ENCODE data around the gene MAP4K5.
"Not testable (repeated sequence)": the region's sequence is repeated elsewhere in the genome, so short reads cannot be mapped to it uniquely, and the experiment has no call there.

Gene MAP4K5

DNA sequence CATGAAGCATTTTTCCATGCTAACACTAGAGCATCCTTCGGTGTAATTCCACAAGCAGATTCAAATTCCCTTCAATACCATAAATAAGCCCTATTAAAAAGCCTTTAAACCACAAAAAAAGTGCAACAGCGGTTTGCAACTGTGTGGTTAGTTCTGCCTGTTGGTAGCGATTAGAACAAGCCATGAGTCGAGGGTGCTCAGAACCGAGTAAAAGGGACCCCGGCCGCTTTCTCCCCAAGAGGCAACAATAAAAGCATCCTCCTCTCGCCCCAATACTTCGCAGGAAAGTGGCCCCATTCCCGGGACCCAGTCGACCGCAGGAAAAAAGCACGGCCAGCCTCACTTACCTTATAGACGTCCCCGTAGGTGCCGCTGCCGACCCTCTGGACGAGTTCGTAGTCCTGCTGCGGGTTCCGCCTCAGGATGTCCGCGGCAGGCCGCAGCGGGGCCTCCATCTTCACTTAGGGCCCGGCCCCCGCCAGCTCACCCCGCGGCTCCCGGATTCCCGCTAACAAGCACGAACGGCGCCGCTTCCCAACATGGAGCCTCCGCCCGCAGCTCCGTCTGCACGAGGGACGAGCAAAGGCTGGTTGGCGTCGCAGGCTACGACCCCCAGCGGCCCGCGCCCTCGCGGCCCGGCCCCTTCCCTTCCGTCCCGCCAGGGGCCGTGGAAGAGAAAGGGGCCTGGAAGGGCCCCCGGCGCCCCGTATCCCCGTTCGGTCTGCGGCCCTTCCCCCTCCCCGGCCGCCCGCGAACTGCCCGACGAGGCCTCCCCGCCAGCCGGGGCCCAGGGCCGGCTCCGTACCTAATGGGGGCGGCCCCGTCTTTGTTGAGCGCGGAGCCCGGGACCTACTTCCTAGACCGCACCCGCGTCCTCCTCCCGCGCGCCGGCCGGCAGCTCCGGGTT lies 521 bp downstream of the MAP4K5 start:
- DNase-seq, result peak; percentile 30

DNA sequence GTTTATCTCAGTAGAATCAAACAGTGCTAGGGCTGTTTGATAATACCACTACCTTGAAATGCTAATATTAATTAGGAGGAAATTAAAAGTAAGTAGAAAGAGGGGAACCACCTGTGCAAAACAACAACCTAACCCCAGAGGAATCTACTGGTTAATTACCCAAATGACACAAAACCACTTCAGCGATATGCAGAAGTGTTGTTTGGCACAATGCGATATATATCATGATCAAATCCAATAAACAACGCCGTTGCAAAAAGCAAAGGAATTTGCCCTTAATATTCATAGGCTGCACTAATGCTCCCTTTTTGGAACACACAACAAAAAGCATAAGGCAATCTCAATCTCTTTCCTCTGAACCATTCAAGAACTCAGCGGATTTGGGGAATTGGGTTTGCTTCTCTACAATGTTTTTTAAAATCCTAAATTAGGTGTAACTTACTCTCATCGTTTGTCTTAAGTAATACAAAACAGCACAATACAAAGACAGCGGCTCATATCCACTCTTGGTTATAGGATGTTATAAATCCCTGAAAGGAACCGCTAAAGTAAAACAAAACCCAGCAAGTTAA lies 1.5 kb downstream of the MAP4K5 start:
- no peak for DNase-seq

DNA sequence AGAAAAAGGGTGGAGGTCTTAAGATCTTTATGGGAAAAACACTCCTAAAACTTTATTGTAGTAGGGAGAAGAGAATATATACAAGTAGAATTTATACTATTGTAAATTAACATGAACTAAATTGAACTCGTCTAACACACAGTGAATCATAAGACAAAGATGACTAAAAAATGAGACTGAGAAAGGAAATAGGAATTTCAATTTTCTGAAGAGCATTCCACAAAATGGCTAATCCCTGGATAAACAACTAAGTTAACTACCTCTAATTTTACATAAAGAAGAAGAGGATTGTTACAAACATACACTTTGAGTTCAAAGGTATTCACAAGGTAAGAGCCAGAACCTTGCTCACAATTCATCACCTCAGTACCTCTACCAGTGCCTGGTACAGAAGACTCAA lies 2.0 kb downstream of the MAP4K5 start:
- peak; percentile 63 for DNase-seq

DNA sequence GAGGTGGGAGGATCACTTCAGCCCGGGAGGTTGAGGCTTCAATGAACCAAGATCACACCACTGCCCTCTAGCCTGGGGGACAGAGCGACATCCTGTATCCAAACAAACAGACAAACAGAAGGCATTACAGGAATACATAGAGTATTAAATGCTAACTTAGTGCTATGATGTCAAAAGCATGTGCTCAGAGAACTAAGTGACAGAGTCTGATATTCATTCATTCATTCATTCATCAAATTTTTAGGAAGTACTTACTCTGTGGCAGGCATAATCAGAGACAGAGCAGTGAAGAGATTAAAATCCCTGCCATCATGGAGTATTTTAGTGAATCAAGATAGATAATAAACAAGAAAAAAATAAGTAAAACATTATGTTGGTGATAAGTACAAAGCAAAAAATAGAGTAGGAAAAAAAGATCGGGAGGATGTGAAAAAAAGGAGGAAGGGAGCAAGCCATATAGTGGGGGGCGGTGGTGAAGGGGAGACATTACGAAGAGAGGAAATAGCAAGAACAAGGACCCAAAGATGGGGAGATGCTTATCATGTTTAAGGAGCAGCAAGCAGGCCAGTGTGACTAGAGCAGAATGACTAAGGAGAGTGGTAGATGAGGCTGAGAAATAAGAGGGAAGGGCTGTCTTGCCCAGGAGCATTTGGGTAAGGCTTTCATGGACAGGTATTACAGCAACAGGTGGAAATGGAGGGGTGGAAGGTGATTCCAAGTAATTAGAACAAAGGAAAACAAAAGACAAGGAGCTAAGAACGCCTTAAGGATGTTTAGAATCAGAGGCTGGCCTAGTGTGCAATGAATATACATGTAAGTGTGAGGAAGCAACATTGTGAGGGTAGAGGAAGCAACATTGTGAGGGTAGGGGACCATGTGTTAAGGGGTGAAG lies 2.8 kb downstream of the MAP4K5 start:
- no peak for DNase-seq

DNA sequence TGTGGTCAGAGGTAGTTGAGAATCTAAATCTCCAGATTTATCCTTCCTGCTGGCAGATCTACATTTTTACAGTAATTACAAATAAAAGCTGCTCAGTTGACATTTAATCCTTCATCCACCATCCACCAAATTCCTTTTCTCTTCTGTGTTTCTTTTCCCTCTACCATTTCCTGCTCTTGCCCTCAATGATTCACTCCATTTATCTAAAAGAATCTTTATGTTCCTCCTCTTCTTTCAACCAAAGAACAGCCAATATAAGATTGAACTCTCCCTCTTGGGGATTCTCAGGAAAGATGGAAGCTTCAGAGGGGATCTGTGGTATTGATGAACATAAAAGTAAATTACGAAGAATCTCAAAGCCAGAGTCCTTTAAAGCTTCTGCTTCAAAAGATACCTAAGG lies 4.4 kb downstream of the MAP4K5 start:
- DNase-seq, result peak; percentile 30

DNA sequence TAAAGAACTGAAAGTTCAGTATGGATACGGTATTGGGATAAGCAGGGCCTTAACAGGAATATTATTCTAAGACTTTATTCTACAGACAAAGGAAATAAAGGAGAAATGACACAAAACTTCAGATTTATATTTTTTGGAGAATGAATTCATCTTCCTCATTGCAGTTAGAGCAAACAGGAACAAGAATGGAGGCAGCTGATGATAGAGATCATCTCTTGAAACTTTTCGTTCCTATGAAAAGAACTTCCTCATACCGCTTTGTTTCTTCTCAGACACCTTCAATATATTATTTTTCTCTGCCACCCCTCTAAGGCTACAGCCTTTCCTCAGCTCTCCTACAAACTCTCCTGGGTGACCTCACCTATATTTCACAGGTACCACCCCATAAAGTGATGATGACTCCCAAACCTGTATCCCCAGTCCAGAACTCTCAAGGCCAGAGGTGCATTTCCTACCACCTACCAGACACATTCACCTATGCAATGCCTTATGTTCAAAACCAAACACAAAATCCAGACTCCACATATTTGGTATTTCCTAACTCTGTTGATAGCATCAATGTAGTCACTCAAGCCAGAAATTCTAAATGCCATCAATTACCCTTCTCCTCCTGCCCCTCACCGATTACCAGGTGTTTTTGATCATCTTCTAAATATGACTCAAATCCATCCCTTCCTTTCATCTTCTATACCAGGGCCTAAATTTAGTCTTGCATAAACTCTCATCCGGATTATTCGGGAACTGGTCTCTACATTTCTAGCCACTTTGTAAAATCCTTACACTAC lies 7.4 kb downstream of the MAP4K5 start:
- DNase-seq, result no peak

DNA sequence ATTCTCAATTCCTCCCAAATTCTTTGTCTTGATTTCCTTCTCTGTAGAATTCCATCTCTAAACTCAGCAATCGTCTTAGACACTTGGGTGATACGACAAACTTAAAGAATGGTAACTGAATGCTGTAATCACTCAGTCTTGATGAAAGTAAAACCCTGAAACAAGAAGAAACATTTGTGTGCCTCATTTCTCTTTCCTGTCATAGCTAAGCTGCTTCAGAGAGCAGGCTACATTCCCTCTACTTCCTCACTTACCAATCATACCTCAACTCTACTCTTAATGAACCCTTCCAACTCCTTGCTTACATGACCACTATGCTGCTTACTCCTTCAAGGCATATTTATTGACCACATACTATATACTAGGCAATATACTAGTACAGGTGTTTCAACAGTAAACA lies 8.3 kb downstream of the MAP4K5 start:
- no peak for DNase-seq

DNA sequence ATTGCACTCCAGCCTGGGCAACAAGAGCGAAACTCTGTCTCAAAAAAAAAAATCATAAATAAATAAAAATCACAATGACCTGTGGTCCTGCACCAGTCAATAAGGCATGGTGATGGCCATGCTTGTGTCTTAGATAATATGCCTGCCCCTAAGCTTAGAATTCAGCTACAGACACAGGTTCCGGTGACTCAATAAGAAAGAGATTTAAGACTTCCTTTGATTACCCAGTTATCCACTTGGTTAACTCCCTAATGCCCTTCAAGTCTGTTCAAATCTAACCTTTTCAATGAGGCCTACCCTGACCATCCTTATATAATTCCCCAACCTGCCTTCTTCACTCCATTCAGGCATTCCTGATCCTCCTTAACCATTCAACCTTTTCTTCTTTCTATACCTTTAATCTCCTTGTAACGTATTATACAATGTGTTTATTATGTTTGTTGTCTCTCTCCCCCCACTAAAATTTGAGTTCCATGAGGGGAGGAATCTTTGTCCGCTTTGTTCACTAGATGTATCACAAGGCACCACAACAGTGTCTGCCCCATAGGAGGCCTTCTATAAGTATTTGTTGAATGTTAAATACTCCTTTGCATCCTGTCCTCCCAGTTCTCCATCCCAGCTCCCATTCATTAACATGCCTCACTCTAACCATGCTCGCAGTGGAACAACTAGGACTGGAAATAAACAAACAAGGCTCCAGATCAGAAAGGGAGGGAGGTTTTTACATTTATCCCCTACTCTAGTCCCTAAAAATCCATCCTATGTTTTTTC lies 8.9 kb downstream of the MAP4K5 start:
- no peak for DNase-seq

DNA sequence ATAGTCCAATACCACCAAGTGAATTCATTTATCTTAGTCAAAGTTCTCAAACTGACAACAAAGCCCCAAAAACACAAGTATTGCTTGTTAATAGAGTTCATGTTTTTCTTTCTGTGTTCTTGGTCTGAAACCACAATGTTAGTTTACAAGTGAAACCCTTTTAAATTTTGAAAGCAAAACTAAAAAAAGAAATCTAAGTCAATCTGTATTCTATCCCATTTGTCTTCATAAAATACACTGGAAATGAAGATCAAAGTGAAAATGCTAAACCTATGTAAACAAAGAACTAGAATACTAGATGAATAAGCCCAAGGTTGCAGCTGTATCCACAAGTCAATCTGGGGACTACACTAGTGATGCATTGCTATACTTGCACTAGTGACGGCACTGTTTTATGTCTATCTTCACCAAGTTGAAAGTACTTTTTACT lies 10.4 kb downstream of the MAP4K5 start:
- no peak for DNase-seq

DNA sequence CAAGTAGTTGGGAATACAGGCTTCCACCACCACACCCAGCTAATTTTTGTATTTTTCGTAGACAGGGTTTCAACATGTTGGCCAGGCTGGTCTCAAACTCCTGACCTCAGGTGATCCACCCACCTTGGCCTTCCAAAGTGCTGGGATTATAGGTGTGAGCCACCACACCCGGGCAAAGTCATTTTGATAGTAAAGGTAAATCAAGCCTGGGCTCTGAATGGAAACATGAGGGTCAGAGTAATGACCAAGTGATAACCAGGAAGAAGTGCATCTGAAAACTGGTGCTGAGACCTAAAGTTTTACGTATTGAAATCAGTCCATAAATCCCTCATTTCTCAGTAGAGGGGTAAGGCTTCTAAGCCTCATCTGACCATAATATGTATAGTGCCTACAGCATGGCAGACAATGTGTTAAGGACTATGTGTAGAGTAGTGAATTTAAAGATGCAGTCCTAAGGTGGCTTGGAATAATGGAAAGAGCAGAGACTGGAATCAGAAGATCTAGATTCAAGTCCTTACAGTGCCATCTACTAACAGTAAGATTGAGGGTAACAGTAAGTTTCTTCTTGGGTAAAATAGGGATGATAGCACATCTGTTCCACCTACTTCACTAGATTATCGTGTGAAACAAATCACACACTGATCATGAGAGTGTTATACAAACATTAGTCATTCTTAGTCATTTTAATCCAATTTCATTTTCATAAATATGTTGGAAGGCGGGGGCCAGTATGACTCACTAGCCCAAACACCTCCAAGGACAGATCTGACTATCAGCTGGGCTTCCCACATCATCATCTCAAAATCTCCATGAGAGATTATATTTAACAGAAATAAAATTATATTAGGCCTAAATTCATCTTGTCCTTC lies 11.2 kb downstream of the MAP4K5 start:
- DNase-seq, result peak; percentile 29

DNA sequence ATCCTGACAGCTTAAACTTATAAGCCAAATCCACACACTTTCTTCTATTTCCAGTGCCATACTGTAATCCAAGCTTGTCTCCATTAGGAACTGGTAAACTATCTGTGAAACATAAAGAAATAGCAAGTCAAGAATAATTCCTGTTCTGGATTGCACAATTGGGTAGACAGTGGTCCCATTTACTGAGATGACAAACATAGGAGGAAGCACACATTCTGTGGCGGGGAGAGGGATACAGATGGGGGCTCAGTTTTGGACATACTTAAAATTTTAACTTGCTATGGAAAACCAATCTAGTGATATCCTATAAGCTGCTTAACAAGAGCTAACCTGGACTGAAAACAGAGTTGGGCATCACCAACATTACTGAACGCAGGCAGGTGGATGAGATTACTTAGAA lies 16.3 kb downstream of the MAP4K5 start:
- DNase-seq, result no peak

DNA sequence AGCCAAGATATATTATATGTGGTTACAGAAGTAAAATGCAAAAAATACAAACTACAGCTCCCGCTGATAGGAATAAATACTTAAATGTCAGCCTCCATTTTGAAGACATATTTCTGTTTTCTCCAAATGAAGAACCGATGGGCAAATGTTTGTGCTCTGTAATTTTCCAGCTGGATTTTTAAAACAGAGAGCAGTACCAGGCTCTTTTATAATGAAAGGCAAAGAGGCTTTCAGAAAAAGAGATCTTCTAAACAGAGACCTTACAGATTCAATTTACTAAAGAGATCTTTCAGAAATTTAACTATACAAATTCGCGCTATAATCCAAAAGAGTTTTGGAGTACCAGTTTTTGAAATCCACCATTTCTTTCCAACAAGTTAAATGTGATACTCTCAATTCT lies 19.9 kb downstream of the MAP4K5 start:
- DNase-seq, result no peak

DNA sequence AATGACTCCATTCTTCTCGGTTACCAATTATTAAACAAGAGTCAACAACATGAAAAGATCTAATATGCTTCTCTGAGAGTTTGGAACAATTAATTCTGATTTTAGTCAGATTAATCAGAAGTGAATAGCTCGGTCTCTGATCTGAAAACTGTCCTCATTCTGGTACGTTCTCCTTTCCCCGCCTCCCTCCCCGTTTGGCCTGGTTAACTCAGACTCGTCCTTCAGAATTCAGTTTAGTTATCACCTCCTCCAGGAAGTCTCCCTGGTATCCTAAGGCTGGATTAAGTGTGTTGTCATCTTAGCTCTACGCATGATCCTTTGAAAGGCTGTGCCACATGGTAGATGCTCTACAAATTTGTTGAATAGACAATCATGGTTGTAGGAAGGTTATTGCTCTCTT lies 22.2 kb downstream of the MAP4K5 start:
- DNase-seq, result no peak

DNA sequence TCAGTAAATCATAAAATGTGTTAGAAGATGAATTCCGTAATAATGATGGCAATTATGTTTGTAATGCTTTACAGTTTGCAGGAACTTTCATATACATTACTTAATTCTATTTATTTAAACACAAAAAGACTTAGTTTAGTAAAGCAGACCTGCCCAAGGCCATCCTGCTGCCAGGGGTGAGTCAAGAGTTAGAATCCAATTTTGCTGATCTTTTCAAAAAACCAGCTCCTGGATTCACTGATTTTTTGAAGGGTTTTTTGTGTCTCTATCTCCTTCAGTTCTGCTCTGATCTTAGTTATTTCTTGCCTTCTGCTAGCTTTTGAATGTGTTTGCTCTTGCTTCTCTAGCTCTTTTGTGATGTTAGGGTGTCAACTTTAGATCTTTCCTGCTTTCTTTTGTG lies 25.3 kb downstream of the MAP4K5 start:
- DNase-seq, result not testable (repeated sequence)

DNA sequence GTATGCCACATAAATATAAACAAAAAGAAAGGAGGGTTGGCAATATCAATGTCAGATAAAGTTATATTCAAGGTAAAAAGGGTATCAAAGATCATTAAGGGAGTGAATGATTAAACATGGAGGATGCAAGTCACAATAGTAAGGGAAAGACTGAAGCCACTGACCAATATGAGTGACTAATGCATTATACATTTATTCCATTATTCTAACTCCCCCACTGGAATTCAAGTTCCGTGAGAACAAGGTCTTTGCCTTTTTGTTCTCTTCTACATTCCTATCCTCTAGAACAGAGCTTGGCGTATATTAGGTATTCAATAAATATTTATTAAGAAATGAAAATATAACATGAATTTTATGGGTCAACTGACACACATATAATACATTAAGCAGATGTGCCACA lies 30.7 kb downstream of the MAP4K5 start:
- DNase-seq, result peak; percentile 82

DNA sequence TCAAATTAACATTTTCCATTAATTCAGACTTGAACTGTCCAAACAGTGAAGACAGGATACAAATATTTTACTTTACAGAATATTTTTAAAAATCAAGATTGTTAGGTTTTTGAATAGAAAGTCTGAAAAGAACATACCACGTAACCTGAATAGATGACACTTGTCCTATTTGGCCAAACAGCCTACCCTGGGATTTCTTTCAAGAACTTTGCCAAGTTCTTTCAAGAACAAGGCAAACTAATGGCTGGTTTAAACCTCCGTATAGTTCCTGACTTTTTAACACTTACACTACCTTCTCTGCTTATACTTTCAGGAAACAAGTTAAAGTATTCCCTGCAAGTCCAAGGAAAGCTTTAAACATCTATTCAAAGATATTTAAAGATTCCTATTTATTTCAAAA lies 35.0 kb downstream of the MAP4K5 start:
- DNase-seq, result no peak

DNA sequence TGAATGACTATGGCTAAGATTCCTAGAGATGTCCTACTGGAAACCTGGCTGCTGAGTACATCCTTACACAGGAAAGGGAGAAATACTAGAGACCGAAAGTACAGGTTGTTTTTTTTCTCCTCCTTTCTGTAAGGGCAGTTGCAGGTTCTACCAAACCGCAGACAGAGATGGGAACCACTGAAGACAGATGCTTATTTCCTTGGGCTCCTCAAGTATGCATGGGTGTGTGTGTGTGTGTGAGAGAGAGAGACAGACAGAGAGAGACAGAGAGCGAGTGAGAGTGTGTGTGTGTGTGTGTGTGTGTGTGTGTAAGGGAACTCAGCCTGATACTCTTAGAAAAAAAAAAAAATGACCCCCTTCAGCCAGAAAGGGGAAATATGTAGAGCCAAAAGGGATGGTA lies 42.5 kb downstream of the MAP4K5 start:
- no peak for DNase-seq

DNA sequence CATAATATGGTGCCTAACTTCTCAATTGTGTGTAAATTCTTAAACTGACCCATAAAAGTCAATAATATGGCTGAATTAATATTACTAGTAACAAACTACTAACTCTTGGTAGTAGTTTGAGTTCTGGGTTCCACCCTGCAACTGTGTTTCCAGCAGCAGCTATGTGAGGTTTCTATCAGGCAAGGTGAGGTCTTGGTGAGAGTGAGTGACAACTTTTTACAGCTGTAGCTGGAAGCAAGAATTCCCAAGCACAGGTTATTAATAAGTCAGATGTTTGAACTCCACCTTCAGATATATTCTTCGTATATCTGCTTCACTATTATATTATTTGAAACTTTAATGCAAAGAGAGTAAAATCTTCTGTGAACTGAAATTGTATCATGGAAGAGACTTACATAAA lies 43.8 kb downstream of the MAP4K5 start:
- no peak for DNase-seq

DNA sequence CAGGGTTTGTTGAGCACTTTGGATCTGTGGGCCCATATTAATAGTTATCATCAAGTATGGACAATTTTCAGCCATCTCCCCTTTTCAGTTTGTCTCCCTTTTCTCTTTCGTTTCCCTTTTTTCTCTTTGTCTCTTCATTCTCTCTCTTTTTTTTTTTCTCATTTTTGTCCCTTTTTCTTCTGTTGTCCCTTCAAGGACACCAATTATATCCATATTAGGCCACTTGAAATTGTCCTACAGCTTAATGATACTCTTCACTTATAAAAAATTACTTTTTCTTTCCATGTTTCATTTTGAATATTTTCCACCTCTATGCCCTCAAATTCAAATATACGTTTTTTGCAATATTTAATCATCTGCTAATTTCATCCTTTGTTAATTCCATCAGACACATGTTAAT lies 53.3 kb downstream of the MAP4K5 start:
- no peak for DNase-seq

DNA sequence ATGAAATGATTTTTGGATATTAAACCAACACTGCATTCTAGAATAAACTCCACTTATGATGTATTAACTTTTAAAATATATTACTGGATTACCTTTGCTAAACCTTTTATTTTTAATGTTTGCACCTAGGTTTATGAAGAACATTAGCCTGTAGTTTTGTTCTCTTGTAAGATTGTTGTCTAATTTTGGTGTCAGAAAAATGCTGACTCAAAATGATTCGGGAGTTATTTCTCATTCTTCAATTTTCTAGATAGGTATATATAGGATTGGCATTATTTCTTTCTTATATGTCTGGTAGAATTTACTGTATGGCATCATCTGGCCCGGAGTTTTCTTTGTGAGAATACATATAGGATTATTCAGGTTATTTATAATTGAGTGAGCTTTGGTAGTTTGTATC lies 54.6 kb downstream of the MAP4K5 start:
- DNase-seq, result no peak

DNA sequence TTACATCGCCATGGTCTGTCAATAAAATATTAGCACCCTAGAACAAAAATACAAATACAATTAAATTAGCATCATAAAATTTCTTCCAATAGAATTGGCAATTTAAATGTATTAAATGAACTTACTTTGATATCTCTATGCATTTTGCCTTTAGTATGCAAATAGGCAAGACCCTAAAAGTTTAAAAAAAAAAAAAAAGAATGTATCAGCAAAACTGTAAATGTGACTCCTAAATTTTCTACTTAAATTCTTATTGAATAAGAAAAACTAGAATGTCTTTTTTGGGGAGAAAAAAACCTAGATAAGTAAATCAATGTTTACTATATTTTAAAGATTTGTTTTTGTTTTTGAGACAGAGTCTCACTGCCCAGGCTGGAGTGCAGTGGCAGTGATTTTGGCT lies 56.2 kb downstream of the MAP4K5 start:
- no peak for DNase-seq

Measured in kidney glomerular epithelial cell (primary cell).